Upper lobe of left lung (tissue), 6 donors: ENCODE data around the gene ACER1. TPM values are rescaled to one million over a fixed set of nuclear protein-coding genes. Genes with fewer than 3 reads are reported as not detected.

Experiments used
- ATAC-seq, 2 donors: fragments of 200-7000 bp; cut with Tn5 transposase; one replicate each; pipeline ENCODE4 v1.9.1; 2022; ENCODE audit warnings: mild to moderate bottlenecking in 2 of 2, moderate library complexity in 2 of 2; ENCODE audit not compliant: low FRiP score in 2 of 2
- DNase-seq, 2 donors: peaks; one replicate each; pipeline ENCODE4 v3.0.0-alpha.2; 2019 to 2020
- H3K27ac ChIP-seq, 4 donors: fragments of 200-600 bp; sonication (generic); one replicate each; pipeline ENCODE4 v1.5.1; 2016 to 2019
- H3K27me3 ChIP-seq, 4 donors: fragments of 200-600 bp; sonication (generic); one replicate each; pipeline ENCODE4 v1.5.1; 2017 to 2019
- H3K36me3 ChIP-seq, 4 donors: fragments of 200-600 bp; sonication (generic); one replicate each; pipeline ENCODE4 v1.5.1; 2016 to 2019
- H3K4me1 ChIP-seq, 4 donors: fragments of 200-600 bp; sonication (generic); one replicate each; pipeline ENCODE4 v1.5.1; 2018 to 2019
- H3K4me3 ChIP-seq, 4 donors: fragments of 200-600 bp; sonication (generic); one replicate each; pipeline ENCODE4 v1.5.1; 2017 to 2019; ENCODE audit warnings: mild to moderate bottlenecking in 2 of 4, moderate library complexity in 1 of 4
- H3K9me3 ChIP-seq, 4 donors: fragments of 200-600 bp; sonication (generic); one replicate each; pipeline ENCODE4 v1.5.1; 2018 to 2019
- CTCF ChIP-seq, 6 experiments: fragments of 450-650 bp in 4 of 6; fragments of 200-600 bp in 2 of 6; sonication (generic) in 2 of 6; IDR thresholded peaks; one replicate each; pipeline ENCODE4 v1.5.1; 2016 to 2019; ENCODE audit warnings: antibody characterized with exemption in 6 of 6
- EP300 ChIP-seq, 4 donors: sonication (generic); formaldehyde crosslinking; IDR thresholded peaks; one replicate each; pipeline ENCODE4 v1.5.1; 2017; ENCODE audit warnings: antibody characterized with exemption in 4 of 4, control low read depth in 2 of 4
- POLR2A ChIP-seq, 4 donors: fragments of 450-650 bp; IDR thresholded peaks; one replicate each; pipeline ENCODE4 v1.5.1; 2016 to 2017; ENCODE audit warnings: antibody characterized with exemption in 4 of 4, mild to moderate bottlenecking in 2 of 4
- POLR2AphosphoS5 ChIP-seq, 2 donors: sonication (generic); formaldehyde crosslinking; IDR thresholded peaks; one replicate each; pipeline ENCODE4 v1.5.1; 2017; ENCODE audit warnings: antibody characterized with exemption in 2 of 2
- WGBS, 2 donors: methylation state at CpG; one replicate each; pipeline ENCODE4 v1.1.5; 2017 to 2018; 5-methylcytosine and 5-hydroxymethylcytosine counted together
- total RNA-seq, 6 donors: library from RNA; depleted of rRNA in 4 of 6; stranded (reverse); fragments of >200 nt in 4 of 6; gene quantifications; one replicate each; pipeline versions ENCODE4 v1.1.0 to v1.2.1, GENCODE V29; 2016 to 2021
- donor health status: DM: no; HTN: no; CAD: no; lungs with moderate emphysema.
- donor health status: DM: no; HTN: yes; CAD: no; lungs with severe emphysema.

The ACER1 gene
- total RNA-seq, 6 donors from 2014 or later, result not detected

GRCh38 chr19:6334490-6335285, 1.3 kb upstream of the ACER1 start:
- no peak overlapping the region for H3K4me3 ChIP-seq
- 90 to 93% methylated on average over 6 of the region's 6 CpGs for WGBS, 2 donors
- no peaks in the 10 kb centered on the region for H3K9me3 ChIP-seq
- DNase-seq (no peak), ATAC-seq (no peak)
- H3K36me3 ChIP-seq, result no peaks in the 10 kb centered on the region
- no peaks in the 10 kb centered on the region for H3K27me3 ChIP-seq
- H3K27ac ChIP-seq, result no peak overlapping the region
- no peak for TF ChIP-seq POLR2A (IDR thresholded peaks at IDR 0.05)
- TF ChIP-seq CTCF (IDR thresholded peaks at IDR 0.05), result no peak
- TF ChIP-seq POLR2AphosphoS5 (IDR thresholded peaks at IDR 0.05), result no peak
- TF ChIP-seq EP300 (IDR thresholded peaks at IDR 0.05), result no peak
- H3K4me1 ChIP-seq, result no peaks in the 10 kb centered on the region

- TF ChIP-seq POLR2A (IDR thresholded peaks at IDR 0.05) (no peak), CTCF (IDR thresholded peaks at IDR 0.05) (no peak), POLR2AphosphoS5 (IDR thresholded peaks at IDR 0.05) (no peak), EP300 (IDR thresholded peaks at IDR 0.05) (no peak)
- Histone ChIP-seq H3K9me3 (no peaks in the 10 kb centered on the region), H3K27me3 (no peaks in the 10 kb centered on the region), H3K27ac (no peak overlapping the region), H3K36me3 (no peaks in the 10 kb centered on the region), H3K4me3 (no peak overlapping the region), H3K4me1 (no peaks in the 10 kb centered on the region)
- DNase-seq, result no peak
- WGBS, 2 donors, result 75 to 84% methylated on average over 4 to 5 of the region's 5 CpGs
- ATAC-seq, result no peak
These were observed 6.6 kb downstream of the ACER1 start for GRCh38 chr19:6326815-6327214.

GRCh38 chr19:6325614-6326013, 7.8 kb downstream of the ACER1 start:
- DNase-seq (no peak), ATAC-seq (no peak)
- no peaks in the 10 kb centered on the region for H3K36me3 ChIP-seq
- no peaks in the 10 kb centered on the region for H3K27me3 ChIP-seq
- TF ChIP-seq POLR2A (IDR thresholded peaks at IDR 0.05), result no peak
- TF ChIP-seq POLR2AphosphoS5 (IDR thresholded peaks at IDR 0.05), result no peak
- no peak for TF ChIP-seq EP300 (IDR thresholded peaks at IDR 0.05)
- TF ChIP-seq CTCF (IDR thresholded peaks at IDR 0.05), result no peak
- no peaks in the 10 kb centered on the region for H3K4me1 ChIP-seq
- WGBS, 2 donors, result 71 to 78% methylated on average over 4 of the region's 4 CpGs
- H3K4me3 ChIP-seq, result no peak overlapping the region
- H3K27ac ChIP-seq, result no peak overlapping the region
- no peaks in the 10 kb centered on the region for H3K9me3 ChIP-seq

- TF ChIP-seq POLR2A (IDR thresholded peaks at IDR 0.05), result no peak
- TF ChIP-seq EP300 (IDR thresholded peaks at IDR 0.05), result no peak
- no peak for TF ChIP-seq POLR2AphosphoS5 (IDR thresholded peaks at IDR 0.05)
- no peak for TF ChIP-seq CTCF (IDR thresholded peaks at IDR 0.05)
- Histone ChIP-seq H3K4me3 (no peak overlapping the region), H3K9me3 (no peaks in the 10 kb centered on the region), H3K27ac (no peak overlapping the region), H3K4me1 (no peaks in the 10 kb centered on the region), H3K27me3 (no peaks in the 10 kb centered on the region), H3K36me3 (no peaks in the 10 kb centered on the region)
- DNase-seq (no peak), ATAC-seq (no peak)
- 59 to 62% methylated on average over 4 of the region's 4 CpGs for WGBS, 2 donors
These were observed 8.7 kb downstream of the ACER1 start for GRCh38 chr19:6324757-6325156.

GRCh38 chr19:6322284-6322683, 11.1 kb downstream of the ACER1 start:
- no peak for ATAC-seq
- no peak for TF ChIP-seq CTCF (IDR thresholded peaks at IDR 0.05)
- TF ChIP-seq POLR2A (IDR thresholded peaks at IDR 0.05), result no peak
- no peak for TF ChIP-seq EP300 (IDR thresholded peaks at IDR 0.05)
- TF ChIP-seq POLR2AphosphoS5 (IDR thresholded peaks at IDR 0.05), result no peak
- Histone ChIP-seq H3K9me3 (no peaks in the 10 kb centered on the region), H3K4me3 (no peak overlapping the region), H3K36me3 (no peaks in the 10 kb centered on the region), H3K4me1 (no peaks in the 10 kb centered on the region), H3K27ac (no peak overlapping the region), H3K27me3 (no peaks in the 10 kb centered on the region)
- no peak for DNase-seq
- WGBS, 2 donors, result 45 to 57% methylated on average over 3 of the region's 3 CpGs
